Fibroblast of mammary gland (primary cell): Measurements from ENCODE around the gene ZNF154.
A peak's percentile ranks its signal among the peaks of the same experiment; 100 is the strongest.

Experiments
- DNase-seq: peaks from one replicate; pipeline ENCODE4 v3.0.0-alpha.2; 2010; ENCODE audit warnings: low read depth
- H3K4me3 ChIP-seq: 2 replicates; pipeline ENCODE4 v1.5.1; 2011; ENCODE audit warnings: low read depth, mild to moderate bottlenecking, low read length, moderate library complexity; ENCODE audit not compliant: control insufficient read depth
- CTCF ChIP-seq: conservative IDR thresholded peaks from 2 replicates; pipeline ENCODE4 v1.5.1; 2011; ENCODE audit warnings: low read depth, low read length, inconsistent platforms; ENCODE audit not compliant: control insufficient read depth, insufficient read depth

ZNF154 gene

DNA sequence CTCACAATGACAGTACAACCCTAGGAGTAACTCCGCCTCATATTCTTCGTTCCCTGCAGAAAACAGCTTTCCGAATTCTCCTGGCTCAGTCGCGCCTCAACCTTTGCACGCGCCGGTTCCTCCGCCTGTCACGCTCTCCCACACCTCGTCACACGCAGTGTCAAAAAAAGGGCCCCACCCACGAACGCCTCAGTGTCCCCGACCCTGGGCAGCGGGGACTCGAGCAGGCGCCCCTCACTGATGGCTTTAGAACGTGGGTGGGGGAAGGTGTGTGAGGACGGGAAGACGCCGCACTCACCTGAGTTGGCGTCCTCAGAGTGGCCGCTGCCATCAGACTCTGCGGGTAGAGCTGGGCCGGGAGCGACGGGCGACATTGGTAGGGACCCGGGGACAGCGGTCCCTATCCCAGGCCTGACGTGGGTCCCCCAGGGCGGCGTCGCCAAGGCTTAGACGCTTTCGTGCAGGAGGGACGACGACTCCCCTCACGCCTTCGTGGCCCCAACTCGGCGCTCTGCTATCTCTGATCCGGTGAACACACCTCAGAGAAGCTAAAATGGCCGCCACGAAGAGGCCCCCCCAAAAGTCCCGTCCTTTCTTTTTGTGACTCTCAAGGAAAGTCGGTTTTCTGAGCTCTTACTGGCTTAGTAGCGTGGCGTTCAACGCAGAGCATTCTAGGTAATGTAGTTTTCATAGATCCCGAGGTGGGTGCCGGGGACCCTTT, at the start of gene ZNF154:
Gene ZNF154, minus strand, starts transcription at position 564 of the 721 bp plus-strand sequence. Its CDS starts 233 bp downstream, at position 331.
- peak; percentile 50 for DNase-seq
- no peak for TF ChIP-seq CTCF
- H3K4me3 ChIP-seq: peak within 1 kb of the TSS; percentile 57

- no peak for TF ChIP-seq CTCF
- no peak for DNase-seq
- no peak overlapping the region for H3K4me3 ChIP-seq
Observed at GRCh38 chr19:57757941-57758340, 48.9 kb upstream of the ZNF154 start.

DNA sequence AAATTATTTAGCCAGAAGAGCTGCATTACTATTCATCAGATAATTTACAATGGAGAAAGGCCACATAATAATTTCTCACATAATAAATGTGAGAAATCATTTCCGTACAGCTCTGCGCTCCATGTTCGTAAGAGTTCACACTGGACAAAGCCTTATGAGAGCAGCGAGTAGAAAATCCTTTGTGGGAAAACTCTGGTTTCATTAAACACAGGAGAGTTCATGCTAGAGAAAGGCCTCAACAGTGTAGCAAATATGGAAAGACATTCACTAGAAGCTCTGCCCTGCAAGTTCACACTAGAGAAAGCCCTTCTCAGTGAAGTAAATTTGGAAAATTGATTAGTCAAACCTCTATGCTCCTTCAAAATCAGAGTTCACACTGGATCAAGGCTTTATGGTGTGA, 46.0 kb upstream of the ZNF154 start:
- no peak for DNase-seq
- no peak for TF ChIP-seq CTCF
- H3K4me3 ChIP-seq: no peak overlapping the region

GRCh38 chr19:57754091-57754673, 45.2 kb upstream of the ZNF154 start:
- no peak for TF ChIP-seq CTCF
- no peak for DNase-seq
- H3K4me3 ChIP-seq: no peak overlapping the region

DNA sequence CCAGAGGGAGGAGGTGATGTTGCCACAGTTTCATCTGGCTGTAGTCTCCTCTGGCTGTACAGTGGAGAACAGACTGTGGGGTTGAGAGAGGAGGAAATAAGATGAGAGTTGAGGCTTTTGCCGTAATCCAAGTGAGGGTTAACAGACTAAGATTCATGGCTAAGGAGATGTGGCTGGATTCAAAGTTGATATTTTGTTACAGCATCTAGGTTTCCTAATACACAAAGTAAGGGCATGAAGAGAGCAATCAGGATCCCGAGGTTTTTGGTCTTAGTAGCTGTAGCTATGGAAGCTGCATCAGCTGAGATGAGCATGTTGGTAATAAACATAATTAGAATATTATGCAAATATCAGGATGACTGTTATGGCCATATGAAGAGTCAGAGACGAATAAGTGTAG, 39.0 kb upstream of the ZNF154 start:
- no peak for TF ChIP-seq CTCF
- peak overlapping the region; percentile 77 for H3K4me3 ChIP-seq
- DNase-seq: no peak

- TF ChIP-seq CTCF: no peak
- H3K4me3 ChIP-seq: peak overlapping the region; percentile 77
- no peak for DNase-seq
Observed at GRCh38 chr19:57747472-57747807, 38.4 kb upstream of the ZNF154 start.
